GM19240 (cell line): ENCODE data around the gene VAMP3.
A peak's percentile ranks its signal among the peaks of the same experiment; 100 is the strongest.
"Not testable (repeated sequence)": the region's sequence is repeated elsewhere in the genome, so short reads cannot be mapped to it uniquely, and the experiment has no call there.

ENCODE experiments used
- DNase-seq: peaks from one replicate; pipeline ENCODE4 v3.0.0; 2011; ENCODE audit warnings: low spot score; ENCODE audit not compliant: insufficient read length

The VAMP3 gene

GRCh38 chr1:7767176-7767575 is 3.9 kb upstream of the VAMP3 start:
- no peak for DNase-seq

DNA sequence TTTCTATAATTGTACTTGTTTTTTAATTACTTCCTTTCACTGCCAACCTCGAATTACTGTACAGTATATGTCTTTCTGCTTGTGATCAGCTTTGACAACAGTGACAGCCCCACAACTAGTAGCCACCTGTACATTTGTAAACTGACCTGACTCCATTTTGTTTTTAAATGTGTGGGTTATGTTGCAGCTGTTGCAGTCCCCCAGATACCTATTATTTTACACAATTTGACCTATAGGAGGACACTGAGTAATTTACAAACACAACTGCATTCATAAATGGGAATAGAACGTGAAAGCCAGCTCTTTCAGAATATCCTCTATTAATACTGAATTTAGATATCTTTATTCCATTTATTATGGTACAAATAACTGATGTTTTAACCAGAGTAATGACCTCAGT is 2.5 kb upstream of the VAMP3 start:
- no peak for DNase-seq

DNA sequence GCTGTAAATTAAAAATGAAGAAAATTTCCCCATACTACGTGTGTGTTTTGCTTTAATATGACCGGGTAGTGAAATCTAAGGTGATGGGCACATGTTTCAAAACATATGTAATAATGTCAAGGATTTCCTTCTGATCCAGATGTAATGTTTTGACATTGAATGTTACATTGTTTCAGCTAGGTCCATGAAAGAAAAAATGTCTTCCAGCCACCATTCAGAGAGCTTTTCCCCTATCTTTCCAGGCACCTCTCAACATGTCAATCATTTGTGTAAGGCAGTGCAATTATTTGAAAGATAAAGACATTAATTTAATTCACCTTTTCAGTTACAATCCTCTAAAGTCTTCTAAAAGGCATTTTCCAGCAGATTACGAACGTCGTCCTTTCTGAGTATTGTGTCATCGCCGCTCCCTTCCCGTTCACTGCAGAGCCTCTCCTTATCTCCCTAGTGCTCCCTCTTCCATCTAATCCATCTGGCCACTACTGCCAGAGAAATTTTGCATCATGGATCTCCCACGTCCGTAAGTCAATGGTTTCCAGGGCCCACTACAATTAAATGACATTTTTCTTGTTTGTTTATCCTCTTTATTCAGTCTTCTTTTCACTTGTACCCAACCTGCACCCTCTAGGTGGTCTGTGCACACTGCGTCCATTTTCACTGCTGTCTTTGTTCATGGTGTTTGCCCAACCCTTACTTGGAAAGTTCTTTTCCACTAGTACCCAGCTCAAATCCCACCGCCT is 1.3 kb upstream of the VAMP3 start:
- no peak for DNase-seq

DNA sequence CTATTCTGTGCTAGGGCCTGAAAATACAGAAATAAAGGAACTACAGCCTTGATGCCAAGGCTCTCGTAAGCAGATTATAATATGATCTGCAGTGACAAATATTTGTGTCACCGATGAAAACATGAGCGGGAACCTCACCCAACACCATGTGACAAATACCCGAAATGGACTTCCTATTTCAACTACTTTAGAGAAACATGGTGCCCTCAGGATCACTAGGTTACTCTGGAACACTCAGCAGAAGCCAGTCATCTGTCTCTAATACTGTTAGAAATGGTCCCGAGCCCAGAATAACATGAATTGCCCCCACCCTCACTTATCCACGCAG is 463 bp upstream of the VAMP3 start:
- DNase-seq: no peak

- DNase-seq: no peak
Observed at GRCh38 chr1:7771823-7772299, 765 bp downstream of the VAMP3 start.

GRCh38 chr1:7777591-7777990 is 6.5 kb downstream of the VAMP3 start:
- no peak for DNase-seq

GRCh38 chr1:7778133-7778628 is 7.1 kb downstream of the VAMP3 start:
- no peak for DNase-seq

DNA sequence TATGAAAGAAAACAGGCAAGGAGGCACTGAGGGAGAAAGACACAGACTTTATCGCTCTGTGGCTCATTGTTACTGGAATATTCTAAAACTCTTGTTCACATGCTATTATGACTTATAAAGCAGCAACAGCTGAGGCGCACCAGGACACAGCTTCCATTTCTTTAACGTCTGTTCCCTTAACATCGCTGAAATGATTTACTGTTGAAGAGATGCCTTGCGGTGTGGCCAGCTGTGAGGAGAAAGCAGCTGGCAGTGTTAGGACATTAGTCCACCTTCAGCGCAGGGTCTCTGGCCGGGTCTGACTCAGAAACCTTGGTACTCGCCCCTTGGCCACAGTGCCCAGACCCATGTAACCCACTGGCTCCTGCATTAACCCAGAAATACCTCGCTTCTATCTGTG is 9.9 kb downstream of the VAMP3 start:
- no peak for DNase-seq

DNA sequence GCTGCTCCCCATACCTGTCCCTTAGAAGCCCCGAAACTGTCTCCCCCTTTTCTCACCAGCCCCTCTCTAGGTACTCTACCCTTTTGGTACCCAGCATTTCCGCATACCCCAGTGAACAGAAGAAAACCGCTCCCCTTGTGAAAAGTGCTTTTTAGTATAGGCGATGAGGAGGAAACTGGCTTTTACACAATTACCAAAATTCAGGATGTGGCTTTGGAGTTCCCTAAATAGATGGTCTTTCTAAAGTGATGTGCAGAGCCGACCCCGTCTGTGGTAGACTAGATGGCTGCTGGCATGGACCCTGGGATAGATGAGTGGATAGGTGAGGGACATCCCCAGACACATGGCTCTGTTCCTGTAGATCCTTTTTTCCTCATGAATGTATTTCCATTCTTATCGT is 10.4 kb downstream of the VAMP3 start:
- no peak for DNase-seq

GRCh38 chr1:7781923-7782495 is 10.9 kb downstream of the VAMP3 start:
- DNase-seq: no peak

DNA sequence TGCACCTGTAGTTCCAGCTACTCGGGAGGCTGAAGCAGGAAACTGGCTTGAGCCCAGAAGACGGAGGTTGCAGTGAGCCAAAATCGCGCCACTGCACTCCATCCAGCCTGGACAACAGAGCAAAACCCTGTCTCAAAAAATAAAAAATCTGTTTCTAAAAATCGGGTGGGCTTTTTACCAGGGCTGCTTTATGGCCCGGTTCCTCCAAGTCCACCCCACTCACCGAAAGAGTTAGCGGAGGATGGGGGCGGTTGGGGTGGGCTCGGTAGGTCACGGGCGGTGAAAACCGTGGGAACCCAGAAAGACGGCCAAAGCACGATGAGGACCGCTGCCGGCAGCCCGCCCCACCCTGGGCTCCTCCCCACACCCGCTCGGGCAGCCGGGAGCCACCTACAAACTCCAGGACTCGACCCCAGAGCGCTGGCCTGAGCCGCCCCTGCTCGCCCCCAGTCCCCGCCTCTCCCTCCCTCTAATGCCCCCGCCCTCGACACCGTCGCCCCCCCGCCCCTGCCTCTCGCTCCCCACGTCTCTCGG is 12.1 kb downstream of the VAMP3 start:
- DNase-seq: peak; percentile 23

DNA sequence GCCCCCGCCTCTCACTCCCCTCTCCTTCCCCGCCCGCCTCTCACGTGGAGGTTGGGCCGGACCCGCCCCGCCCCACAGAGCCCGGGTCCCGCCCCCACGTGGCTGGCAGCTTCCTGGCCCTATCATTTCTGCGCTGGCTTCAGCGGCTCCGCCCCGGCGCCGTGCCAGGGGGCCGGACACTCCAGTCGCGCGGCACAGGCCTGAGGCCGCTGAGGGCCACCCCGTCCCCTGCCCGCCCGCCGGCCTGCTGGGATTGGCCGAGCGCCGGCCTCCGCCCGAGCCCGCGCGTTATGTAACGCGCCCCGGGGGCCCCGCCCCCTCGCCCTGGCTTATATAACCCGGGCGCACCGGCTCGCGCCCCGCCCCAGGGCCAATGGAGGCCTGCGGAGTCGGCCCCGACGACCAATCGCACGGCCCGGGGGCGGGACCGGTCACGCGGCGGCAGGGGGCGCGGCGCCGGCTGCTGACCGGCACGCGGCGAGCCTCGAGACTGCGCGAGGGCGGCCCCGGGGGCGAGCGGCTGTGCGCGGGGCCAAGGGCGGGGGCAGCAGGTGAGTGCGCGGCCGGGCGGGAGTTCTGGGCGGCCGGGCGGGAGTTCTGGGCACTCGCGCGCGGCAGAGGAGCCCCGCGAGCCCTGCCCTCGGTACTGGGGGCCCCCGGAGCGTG is 12.9 kb downstream of the VAMP3 start, which contains the start of gene PER3:
Gene PER3, plus strand, starts transcription at position 466 of the 666 bp plus-strand sequence. CDS start 587 bp downstream, outside the sequence.
- peak; percentile 86 for DNase-seq

- no peak for DNase-seq
Observed at GRCh38 chr1:7784492-7785071, 13.5 kb downstream of the VAMP3 start.

DNA sequence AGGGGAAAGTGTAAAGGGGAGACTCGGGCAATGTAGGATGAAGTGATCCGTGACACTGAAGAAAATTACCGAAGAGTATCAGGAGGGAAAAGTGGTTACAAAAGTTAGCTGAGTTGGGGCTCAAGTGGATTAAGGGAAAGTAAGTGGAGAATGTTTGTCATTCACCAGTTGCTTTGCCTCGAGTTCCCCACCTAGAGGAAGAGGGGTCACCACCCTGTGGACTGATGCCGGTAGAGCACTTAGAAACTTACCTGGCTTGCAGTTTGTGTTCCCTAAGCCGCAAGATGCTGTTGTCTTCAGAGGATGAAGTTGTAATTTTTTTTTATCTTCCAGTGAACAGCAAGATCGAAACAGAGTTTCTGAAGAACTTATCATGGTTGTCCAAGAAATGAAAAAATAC is 14.0 kb downstream of the VAMP3 start:
- no peak for DNase-seq

DNA sequence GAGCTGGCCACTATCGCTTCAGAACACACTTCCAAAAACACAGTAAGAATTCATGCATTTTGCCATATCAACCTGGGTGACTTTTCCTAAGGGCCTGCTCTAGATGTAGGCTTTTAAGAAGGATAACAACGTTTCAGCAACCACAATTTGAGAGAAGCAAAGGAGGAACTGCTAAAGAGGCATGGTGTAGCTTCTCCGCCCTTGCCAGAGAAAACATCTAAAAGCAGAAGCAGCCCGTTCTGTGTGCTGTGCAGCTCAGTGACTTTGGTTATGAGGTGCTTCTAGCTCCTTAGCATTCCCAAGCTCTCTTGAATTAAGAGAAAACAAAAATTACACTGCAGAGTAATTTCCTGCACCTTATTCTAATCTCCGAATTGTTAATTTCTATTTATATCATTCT is 15.7 kb downstream of the VAMP3 start:
- DNase-seq: no peak

DNA sequence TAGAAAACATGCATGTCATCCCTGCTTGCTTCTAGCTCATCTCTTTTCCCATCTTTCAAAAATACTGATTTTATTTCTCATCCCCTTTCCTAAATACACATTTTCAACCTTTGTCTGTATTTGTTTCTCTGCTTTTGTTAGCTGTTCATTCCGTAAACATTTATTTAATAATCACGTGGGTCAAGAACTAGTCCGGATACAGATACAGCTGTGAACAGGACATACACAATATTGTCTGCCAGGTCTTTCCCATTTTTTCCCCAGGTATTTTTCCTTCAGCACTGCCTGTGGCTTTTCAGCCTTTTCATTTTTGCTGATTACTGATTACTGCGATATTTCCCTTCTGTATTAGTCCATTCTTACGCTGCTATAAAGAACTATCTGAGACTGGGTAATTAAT is 18.7 kb downstream of the VAMP3 start:
- no peak for DNase-seq

- DNase-seq: not testable (repeated sequence)
Observed at GRCh38 chr1:7791027-7791426, 19.9 kb downstream of the VAMP3 start.

DNA sequence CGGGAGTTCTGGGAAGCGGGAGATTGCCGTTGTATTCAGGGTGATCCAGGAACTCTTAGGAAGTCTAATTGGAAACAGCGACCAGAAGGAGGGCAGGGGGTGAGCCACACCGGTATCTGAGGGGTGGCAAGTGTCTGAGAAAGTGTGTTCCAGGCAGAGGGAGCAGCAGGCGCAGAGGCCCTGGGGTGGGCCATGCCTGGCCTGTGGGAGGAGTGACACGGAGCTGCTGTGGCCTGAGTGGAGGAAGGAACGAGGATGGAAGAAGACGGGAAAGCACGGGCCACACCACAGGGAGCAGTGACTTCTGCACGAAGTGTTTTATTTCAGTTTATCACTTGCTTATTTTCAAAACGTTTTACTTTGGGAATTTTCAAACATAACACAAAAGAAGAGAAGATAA is 24.3 kb downstream of the VAMP3 start:
- no peak for DNase-seq

GRCh38 chr1:7805460-7805859 is 34.4 kb downstream of the VAMP3 start:
- no peak for DNase-seq

GRCh38 chr1:7808253-7808844 is 37.3 kb downstream of the VAMP3 start:
- no peak for DNase-seq

DNA sequence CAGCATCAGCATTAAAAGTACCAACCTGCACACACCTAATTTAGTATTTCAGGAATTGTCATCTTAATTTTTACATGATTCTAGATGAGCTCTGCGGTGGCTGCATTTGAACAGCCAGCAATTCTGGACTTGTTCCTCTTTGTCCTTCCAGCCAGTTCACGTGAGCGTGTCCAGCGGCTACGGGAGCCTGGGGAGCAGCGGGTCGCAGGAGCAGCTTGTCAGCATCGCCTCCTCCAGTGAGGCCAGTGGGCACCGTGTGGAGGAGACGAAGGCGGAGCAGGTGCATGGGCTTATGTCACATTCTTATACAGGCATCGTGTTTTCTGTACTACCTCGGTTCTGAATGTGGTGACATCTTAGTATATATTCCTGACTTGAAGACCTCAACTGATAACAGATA is 38.6 kb downstream of the VAMP3 start:
- no peak for DNase-seq
